ENCODE results near the gene VANGL1.

VANGL1 gene

DNA sequence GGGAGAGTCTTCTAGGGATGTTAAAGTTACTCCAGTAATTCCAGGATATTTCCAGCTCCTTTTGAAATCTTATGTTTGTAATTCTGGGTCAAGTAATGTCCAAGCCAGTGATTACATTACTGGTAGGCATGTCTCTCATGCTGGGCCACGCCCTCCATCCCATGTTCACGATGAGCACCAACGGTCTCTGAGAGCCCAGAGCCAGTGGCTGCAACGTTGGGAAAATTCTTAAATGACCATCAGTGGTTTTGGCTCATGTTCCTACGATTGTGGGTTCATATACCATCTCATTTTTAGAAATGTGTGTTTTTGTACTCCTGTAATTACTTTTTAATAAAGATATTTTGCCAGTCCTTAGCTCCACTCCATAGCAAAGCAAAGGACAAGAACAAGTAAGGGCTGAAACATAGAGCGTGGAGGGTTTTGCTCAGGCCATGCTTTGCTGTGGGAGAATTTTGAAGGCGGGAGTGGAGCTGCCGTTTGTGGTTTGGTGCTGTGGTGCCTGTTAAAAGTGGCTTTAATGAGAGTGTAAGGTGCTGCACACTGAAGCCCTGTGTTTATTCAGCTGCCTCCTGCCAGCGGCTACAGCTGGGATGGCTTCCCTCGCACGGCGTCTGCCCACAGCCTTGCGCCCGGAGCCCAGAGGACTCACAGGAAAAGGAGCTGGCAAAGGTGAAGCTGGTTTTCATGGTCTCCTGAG is 28.9 kb downstream of the VANGL1 start:
- peaks cover 6% of the 10 kb centered on the region for H3K9me3 ChIP-seq (replicated peaks; ENCODE audit: low read length)
- H3K9ac ChIP-seq (ENCODE audit: low read depth, low read length): no peak overlapping the region
- peak overlapping the region; percentile 52 for H3K4me2 ChIP-seq (ENCODE audit: low read length)
- H3K4me1 ChIP-seq (ENCODE audit: control insufficient read depth, insufficient read depth, low read length): peaks cover 34% of the 10 kb centered on the region
- H3K36me3 ChIP-seq (ENCODE audit: insufficient read depth, low read length): peaks cover 27% of the 10 kb centered on the region
- peak overlapping the region; percentile 29 for H3K4me3 ChIP-seq (ENCODE audit: low read length)
- no peaks in the 10 kb centered on the region for H3K27me3 ChIP-seq (ENCODE audit: control insufficient read depth, insufficient read depth, low read length)

DNA sequence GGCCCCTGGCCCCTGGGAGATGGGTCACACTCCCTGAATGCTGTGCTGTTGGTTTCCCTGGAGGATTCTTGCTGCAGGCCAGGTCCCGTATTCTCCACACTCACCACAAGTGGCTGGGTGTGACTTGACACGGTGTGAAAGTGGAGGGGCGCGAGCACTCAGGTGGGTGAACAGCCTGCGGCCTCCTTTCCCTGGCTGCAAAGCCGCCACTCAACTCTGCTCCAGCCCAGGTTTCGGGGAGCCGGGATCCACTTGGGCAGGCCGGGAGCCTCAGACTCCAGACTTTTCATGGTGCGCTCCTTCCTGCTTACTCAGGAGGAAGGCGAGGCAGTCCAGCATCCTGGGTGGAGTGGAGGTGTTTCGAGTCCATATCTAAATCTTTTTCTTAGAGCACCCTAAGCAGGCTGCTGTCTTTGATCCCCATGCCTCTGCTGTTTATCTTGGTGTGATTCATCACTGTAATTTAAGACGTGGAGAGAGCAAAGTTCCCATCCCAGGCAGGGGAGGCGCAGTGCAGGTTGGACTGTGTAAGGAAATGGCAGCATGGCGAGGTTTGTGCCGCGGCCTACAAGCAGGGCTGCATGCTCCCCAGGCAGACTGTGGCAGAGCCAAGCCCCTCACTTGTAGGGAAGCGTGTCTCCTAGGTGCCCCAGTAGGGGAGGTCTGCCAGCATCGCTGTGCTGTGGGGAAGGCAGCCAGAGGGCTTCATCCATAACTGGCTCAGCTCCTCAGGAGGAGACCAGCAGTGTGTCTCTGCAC is 29.6 kb downstream of the VANGL1 start:
- no peak overlapping the region for H3K9ac ChIP-seq (ENCODE audit: low read depth, low read length)

DNA sequence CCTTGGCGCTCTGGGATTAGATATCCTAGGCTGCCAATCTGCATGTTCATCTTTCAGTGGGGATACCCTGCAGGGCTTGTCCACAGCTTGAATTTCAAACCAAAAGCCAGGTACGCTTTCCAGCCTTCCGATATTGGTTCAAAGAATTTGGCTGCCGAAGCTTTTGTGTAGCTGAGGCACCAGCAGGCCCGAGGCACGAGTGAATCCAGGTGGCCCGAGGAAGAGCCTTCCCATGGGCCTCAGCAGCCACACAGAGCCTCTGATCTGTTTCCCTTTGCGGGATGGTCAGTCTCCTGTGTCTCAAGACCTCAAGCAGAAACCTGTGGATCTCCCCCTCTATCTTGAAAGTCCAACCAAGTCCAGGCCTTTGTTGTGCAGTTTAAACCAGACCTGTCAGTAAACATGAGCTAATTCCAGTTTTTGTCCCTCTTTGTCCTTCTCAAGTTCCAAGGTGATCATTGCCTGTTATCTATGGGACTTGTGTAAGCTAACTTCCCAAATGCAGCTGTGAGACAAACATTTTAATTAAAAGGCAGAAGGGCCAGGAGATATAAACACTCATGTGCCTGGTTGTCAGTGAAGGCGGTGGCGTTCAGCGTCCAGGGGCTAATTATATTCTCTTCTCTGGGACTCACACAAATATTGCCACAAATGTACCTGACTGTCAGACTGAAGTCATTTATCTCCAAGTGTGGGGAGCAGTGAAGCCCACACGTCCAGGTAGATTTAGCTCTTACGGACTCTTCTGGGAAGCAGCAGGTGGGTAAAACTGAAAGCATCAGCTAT is 30.6 kb downstream of the VANGL1 start:
- H3K4me3 ChIP-seq (ENCODE audit: low read length): no peak overlapping the region
- H3K9ac ChIP-seq (ENCODE audit: low read depth, low read length): no peak overlapping the region

More for the DNA sequence above, 29.6 kb downstream of the VANGL1 start:
- Histone ChIP-seq H3K4me1 (ENCODE audit: control insufficient read depth, insufficient read depth, low read length) (peaks cover 34% of the 10 kb centered on the region), H3K4me3 (ENCODE audit: low read length) (no peak overlapping the region), H3K36me3 (ENCODE audit: insufficient read depth, low read length) (peaks cover 20% of the 10 kb centered on the region), H3K9me3 (replicated peaks; ENCODE audit: low read length) (peaks cover 6% of the 10 kb centered on the region), H3K4me2 (ENCODE audit: low read length) (peak overlapping the region; percentile 52), H3K27me3 (ENCODE audit: control insufficient read depth, insufficient read depth, low read length) (no peaks in the 10 kb centered on the region)

DNA sequence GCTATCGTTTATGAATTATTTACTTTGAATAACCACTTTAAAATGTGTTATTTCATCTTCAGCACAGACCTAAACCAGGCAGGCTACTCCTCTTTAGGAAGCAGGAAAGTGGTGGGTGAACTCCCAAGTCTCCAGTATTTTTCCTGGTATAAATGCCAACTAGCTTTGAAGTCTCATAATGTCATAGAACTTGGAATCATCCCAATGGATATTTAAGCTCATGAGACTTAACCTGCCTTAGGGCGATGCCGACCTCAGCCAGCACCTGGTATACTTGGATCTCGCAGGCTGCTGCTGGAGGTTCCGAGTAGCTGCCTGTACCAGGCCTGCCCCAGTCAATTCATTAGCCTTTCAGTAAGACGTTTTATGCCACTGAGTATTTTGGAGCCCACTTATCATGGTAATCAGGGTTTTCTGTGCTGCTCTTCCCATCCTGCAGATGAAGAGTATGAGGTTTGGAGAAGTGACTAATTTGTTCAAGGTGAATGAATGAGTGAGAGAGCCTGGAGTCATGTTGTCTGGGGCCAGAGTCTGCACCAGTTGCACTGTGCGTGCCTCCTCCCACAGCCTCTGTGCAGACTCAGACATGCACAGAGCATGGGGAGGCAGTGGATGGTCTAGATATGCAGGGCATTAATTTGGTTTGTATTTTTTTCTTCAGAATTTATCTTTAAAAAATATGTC is 34.9 kb downstream of the VANGL1 start:
- Histone ChIP-seq H3K27me3 (ENCODE audit: control insufficient read depth, insufficient read depth, low read length) (no peaks in the 10 kb centered on the region), H3K9ac (ENCODE audit: low read depth, low read length) (no peak overlapping the region), H3K4me1 (ENCODE audit: control insufficient read depth, insufficient read depth, low read length) (peaks cover 15% of the 10 kb centered on the region), H3K4me2 (ENCODE audit: low read length) (no peak overlapping the region), H3K36me3 (ENCODE audit: insufficient read depth, low read length) (peaks cover 4% of the 10 kb centered on the region), H3K9me3 (replicated peaks; ENCODE audit: low read length) (no peaks in the 10 kb centered on the region), H3K4me3 (ENCODE audit: low read length) (no peak overlapping the region)

More for the DNA sequence above, 30.6 kb downstream of the VANGL1 start:
- Histone ChIP-seq H3K36me3 (ENCODE audit: insufficient read depth, low read length) (peaks cover 12% of the 10 kb centered on the region), H3K4me2 (ENCODE audit: low read length) (no peak overlapping the region), H3K27me3 (ENCODE audit: control insufficient read depth, insufficient read depth, low read length) (no peaks in the 10 kb centered on the region), H3K4me1 (ENCODE audit: control insufficient read depth, insufficient read depth, low read length) (peaks cover 34% of the 10 kb centered on the region), H3K9me3 (replicated peaks; ENCODE audit: low read length) (peaks cover 6% of the 10 kb centered on the region)

DNA sequence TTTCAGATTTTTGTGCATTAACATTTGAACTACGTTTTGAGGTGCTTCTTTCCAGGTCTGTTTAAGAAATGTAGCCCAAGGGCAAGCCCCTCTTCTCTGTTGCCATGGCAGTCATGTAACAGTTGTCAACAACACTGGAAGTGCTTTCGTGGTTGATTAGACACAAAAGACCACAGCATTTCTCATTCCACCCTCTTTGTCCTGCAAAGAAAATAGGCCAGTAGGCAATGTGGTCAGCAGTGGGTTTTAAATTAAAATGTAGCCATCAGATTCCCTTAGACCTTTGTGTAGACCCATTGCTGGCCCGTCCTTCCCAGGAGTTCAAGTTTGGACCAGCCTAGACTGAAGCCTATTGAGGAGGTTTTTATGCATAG is 35.4 kb downstream of the VANGL1 start:
- Histone ChIP-seq H3K36me3 (ENCODE audit: insufficient read depth, low read length) (peaks cover 4% of the 10 kb centered on the region), H3K27me3 (ENCODE audit: control insufficient read depth, insufficient read depth, low read length) (no peaks in the 10 kb centered on the region), H3K4me3 (ENCODE audit: low read length) (no peak overlapping the region), H3K9ac (ENCODE audit: low read depth, low read length) (no peak overlapping the region), H3K9me3 (replicated peaks; ENCODE audit: low read length) (no peaks in the 10 kb centered on the region), H3K4me1 (ENCODE audit: control insufficient read depth, insufficient read depth, low read length) (peaks cover 13% of the 10 kb centered on the region), H3K4me2 (ENCODE audit: low read length) (no peak overlapping the region)

DNA sequence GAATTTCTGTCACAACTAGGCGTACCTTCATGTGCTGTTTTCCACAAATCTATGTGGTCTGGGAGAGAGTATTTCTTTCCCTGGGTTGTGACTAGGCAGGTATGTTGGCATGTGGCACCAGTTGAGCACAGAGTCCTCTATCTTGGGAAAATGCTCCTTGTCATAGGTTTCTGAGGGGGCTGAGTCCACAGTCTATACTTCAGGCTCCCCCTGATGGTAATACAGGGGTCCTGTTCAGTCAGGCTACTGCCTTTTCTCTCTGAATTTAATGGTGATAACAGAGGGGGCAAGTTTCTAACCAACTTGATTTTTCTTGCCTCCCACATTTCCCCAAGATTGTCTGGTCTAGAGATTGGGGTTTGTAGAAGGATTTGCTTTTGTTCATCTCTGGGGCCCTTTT is 35.8 kb downstream of the VANGL1 start:
- Histone ChIP-seq H3K4me2 (ENCODE audit: low read length) (no peak overlapping the region), H3K36me3 (ENCODE audit: insufficient read depth, low read length) (peaks cover 4% of the 10 kb centered on the region), H3K27me3 (ENCODE audit: control insufficient read depth, insufficient read depth, low read length) (no peaks in the 10 kb centered on the region), H3K4me1 (ENCODE audit: control insufficient read depth, insufficient read depth, low read length) (peaks cover 13% of the 10 kb centered on the region), H3K4me3 (ENCODE audit: low read length) (no peak overlapping the region), H3K9me3 (replicated peaks; ENCODE audit: low read length) (no peaks in the 10 kb centered on the region), H3K9ac (ENCODE audit: low read depth, low read length) (no peak overlapping the region)

DNA sequence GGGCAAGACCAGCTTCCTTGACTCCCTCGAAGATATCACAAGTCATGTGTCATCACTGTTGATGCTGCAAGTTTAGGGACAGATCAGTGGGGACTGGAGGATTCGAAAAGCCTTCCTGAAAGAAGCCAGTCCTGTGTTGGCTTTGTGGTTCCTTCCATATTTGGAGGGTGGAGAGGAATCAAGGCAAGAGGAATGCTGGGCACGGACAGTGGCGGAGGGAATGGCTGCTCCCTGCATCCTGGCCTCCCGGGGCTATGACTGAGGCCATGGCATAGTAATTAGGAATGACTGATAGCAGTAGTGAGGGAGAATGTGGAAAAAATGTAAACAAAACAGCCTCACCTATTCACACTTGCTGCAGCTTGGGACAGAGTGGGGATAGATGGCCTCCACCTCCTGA is 36.4 kb downstream of the VANGL1 start:
- Histone ChIP-seq H3K36me3 (ENCODE audit: insufficient read depth, low read length) (peaks cover 5% of the 10 kb centered on the region), H3K4me2 (ENCODE audit: low read length) (no peak overlapping the region), H3K4me1 (ENCODE audit: control insufficient read depth, insufficient read depth, low read length) (peaks cover 13% of the 10 kb centered on the region), H3K4me3 (ENCODE audit: low read length) (no peak overlapping the region), H3K9me3 (replicated peaks; ENCODE audit: low read length) (no peaks in the 10 kb centered on the region), H3K9ac (ENCODE audit: low read depth, low read length) (no peak overlapping the region), H3K27me3 (ENCODE audit: control insufficient read depth, insufficient read depth, low read length) (no peaks in the 10 kb centered on the region)

DNA sequence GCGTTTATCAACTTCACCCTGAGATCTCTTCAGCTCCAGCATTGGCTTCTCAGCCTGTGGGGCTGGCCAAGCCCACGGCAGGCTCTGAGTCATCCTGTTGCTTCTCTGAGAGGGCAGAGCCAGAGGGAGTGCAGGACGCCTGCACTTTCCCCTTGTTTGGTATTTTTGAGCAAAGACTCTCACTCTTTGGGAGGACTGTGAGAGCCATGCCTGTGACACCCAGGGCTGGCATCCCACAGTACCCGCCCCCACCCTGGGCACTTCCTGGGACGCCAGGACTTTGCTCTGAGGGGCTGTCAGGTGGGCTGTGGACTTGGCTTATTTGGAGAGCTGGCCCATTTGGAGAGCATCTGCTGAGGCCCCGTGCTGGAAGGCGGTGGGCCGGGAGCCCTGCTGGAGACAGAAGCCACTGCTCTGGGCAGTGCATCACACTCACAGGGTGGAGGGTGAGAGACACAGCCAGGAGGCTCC is 37.4 kb downstream of the VANGL1 start:
- Histone ChIP-seq H3K36me3 (ENCODE audit: insufficient read depth, low read length) (peaks cover 5% of the 10 kb centered on the region), H3K27me3 (ENCODE audit: control insufficient read depth, insufficient read depth, low read length) (no peaks in the 10 kb centered on the region), H3K4me3 (ENCODE audit: low read length) (no peak overlapping the region), H3K9me3 (replicated peaks; ENCODE audit: low read length) (no peaks in the 10 kb centered on the region), H3K4me2 (ENCODE audit: low read length) (peak overlapping the region; percentile 50), H3K4me1 (ENCODE audit: control insufficient read depth, insufficient read depth, low read length) (peaks cover 13% of the 10 kb centered on the region), H3K9ac (ENCODE audit: low read depth, low read length) (no peak overlapping the region)

DNA sequence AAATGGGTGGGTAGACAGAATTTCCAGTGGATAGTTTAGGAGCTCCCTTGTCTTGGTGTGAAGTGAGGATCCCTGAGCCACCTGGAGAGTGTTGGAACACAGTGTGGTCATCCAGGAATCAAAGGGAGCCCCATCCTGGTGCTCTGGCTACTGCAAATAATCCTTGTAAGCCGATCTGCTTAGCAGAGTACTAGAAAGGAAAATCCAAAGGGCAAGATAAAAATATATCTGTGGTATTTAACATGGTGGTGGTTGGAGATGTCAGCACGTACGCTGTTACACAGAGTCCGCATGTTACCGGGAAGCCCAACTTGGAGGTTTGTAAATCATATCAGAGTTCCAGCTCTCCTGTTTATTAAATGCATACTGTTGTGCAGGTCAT is 39.0 kb downstream of the VANGL1 start:
- Histone ChIP-seq H3K27me3 (ENCODE audit: control insufficient read depth, insufficient read depth, low read length) (no peaks in the 10 kb centered on the region), H3K4me2 (ENCODE audit: low read length) (no peak overlapping the region), H3K9ac (ENCODE audit: low read depth, low read length) (no peak overlapping the region)

DNA sequence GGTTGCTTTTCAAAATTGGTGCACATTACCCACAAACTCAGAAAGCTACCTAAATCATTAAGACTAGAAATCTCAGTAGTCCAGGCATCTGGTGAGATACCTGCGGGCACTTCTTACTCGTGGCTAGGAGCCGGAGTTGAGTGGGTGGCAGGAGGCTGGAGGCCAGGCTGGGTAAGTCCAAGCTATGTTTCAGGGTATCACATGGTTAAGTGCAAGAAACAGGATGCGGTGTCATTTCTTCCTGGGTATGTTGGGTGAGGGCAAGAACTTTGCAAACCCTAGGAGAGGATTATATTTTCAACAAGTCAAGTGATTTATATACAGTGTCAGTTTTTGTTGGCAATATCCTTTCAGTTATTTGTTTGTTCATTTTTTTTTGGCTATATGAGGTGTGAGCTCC is 41.0 kb downstream of the VANGL1 start:
- peaks cover 17% of the 10 kb centered on the region for H3K36me3 ChIP-seq (ENCODE audit: insufficient read depth, low read length)

More for the DNA sequence above, 39.0 kb downstream of the VANGL1 start:
- no peak overlapping the region for H3K4me3 ChIP-seq (ENCODE audit: low read length)
- H3K9me3 ChIP-seq (replicated peaks; ENCODE audit: low read length): no peaks in the 10 kb centered on the region
- peaks cover 17% of the 10 kb centered on the region for H3K36me3 ChIP-seq (ENCODE audit: insufficient read depth, low read length)
- H3K4me1 ChIP-seq (ENCODE audit: control insufficient read depth, insufficient read depth, low read length): peaks cover 13% of the 10 kb centered on the region

More for the DNA sequence above, 41.0 kb downstream of the VANGL1 start:
- Histone ChIP-seq H3K4me3 (ENCODE audit: low read length) (no peak overlapping the region), H3K4me2 (ENCODE audit: low read length) (no peak overlapping the region), H3K4me1 (ENCODE audit: control insufficient read depth, insufficient read depth, low read length) (peaks cover 13% of the 10 kb centered on the region), H3K9ac (ENCODE audit: low read depth, low read length) (no peak overlapping the region), H3K9me3 (replicated peaks; ENCODE audit: low read length) (no peaks in the 10 kb centered on the region), H3K27me3 (ENCODE audit: control insufficient read depth, insufficient read depth, low read length) (no peaks in the 10 kb centered on the region)
